K562 treated with DMSO at 1 percent for 12 hours (cell line): ENCODE data around the gene EIF2S2. TPM values are rescaled to one million over a fixed set of nuclear protein-coding genes. Genes with fewer than 3 reads are reported as not detected.

Experiments
- total RNA-seq: library from RNA; unstranded; fragments of 300-600 nt; gene quantifications from 2 replicates; pipeline ENCODE4 v1.2.3, GENCODE V29; 2022; ENCODE audit not compliant: insufficient read depth

The EIF2S2 gene, protein sequence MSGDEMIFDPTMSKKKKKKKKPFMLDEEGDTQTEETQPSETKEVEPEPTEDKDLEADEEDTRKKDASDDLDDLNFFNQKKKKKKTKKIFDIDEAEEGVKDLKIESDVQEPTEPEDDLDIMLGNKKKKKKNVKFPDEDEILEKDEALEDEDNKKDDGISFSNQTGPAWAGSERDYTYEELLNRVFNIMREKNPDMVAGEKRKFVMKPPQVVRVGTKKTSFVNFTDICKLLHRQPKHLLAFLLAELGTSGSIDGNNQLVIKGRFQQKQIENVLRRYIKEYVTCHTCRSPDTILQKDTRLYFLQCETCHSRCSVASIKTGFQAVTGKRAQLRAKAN
- total RNA-seq = 129 and 143 TPM in 2 replicates

DNA sequence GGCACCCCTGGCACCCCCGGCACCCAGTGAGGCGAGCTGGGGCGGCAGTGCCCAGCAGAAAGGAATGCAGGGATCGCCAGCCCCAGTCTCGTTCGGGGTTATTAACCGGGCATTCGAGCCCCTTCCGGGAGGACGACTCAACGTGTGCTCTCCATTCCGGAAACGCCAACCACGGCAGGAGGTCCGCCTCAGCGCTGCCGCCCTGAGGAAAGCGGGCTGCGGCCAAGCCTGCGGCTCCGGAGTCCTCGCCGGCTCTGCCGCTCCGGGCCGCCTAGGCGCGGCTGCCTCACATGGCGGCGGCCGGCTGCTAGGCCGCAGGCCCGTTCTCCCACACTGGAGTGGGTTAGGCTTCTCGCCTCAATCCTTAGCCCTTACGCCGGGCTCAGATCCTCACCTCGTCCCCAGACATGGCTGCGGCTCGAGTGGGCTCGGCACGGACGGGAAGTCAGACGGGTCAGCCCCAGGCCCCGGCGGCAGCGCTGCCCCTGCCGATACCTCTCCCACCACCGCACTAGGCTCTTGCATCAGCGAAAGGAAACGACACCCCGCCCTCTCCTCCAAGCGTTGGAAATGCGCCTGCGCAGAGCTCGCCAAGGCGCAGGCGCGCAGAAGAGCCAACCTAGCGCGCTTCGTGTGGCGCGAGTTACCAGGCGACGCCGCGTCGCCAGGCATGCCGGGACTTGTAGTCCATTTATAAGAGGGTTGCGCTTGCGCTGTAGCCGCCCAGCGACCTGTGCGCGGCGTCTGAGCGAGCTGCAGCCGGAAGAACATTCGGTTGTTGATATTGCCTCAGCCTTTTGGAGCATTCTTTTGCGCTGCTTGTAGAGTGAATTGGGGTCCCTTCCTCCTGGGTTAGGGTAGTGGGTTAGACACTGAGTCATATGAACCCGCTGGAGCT lies at the start of gene EIF2S2:
TSS of gene EIF2S2 (minus strand) at position 542 of the 898 bp plus-strand sequence. CDS start at position 409, 133 bp downstream.

Other genes starting within 250 kb of the EIF2S2 start
- gene RALY, start 118.3 kb downstream of the EIF2S2 start, total RNA-seq = 239 and 265 TPM in 2 replicates
- not detected in 2 replicates for gene ASIP, start 129.2 kb upstream of the EIF2S2 start, total RNA-seq
- 212 and 244 TPM in 2 replicates for gene AHCY, start 191.1 kb upstream of the EIF2S2 start, total RNA-seq